Liver (tissue), 9 donors: ENCODE results near the gene ALG9. TPM values are rescaled to one million over a fixed set of nuclear protein-coding genes. Genes with fewer than 3 reads are reported as not detected.
A peak's percentile ranks its signal among the peaks of the same experiment; 100 is the strongest.
"Not testable (repeated sequence)": the region's sequence is repeated elsewhere in the genome, so short reads cannot be mapped to it uniquely, and the experiment has no call there.

Experiments used
- DNase-seq: peaks from one replicate; pipeline ENCODE4 v3.0.0-alpha.2; 2017; ENCODE audit warnings: low spot score
- H3K27ac ChIP-seq, 2 donors: one replicate each; pipeline ENCODE4 v1.7.0; 2013; ENCODE audit warnings: inconsistent platforms in 2 of 2, low read length in 2 of 2, control low read depth in 1 of 2, low read depth in 1 of 2, mild to moderate bottlenecking in 1 of 2
- H3K27me3 ChIP-seq, 4 donors: one replicate each; pipeline versions ENCODE4 v1.6.1 to v1.7.0; 2013; ENCODE audit warnings: low read length in 3 of 4, inconsistent platforms in 1 of 4, mild to moderate bottlenecking in 1 of 4, moderate library complexity in 1 of 4; ENCODE audit not compliant: control insufficient read depth in 4 of 4, insufficient read depth in 4 of 4
- H3K36me3 ChIP-seq, 4 donors: one replicate each; pipeline versions ENCODE4 v1.6.1 to v1.7.0; 2013; ENCODE audit warnings: low read length in 3 of 4, mild to moderate bottlenecking in 3 of 4, low read depth in 1 of 4, moderate library complexity in 1 of 4; ENCODE audit not compliant: control insufficient read depth in 4 of 4, insufficient read depth in 3 of 4
- H3K4me1 ChIP-seq, 4 donors: one replicate each; pipeline versions ENCODE4 v1.6.1 to v1.7.0; 2013; ENCODE audit warnings: low read length in 3 of 4, mild to moderate bottlenecking in 3 of 4, moderate library complexity in 1 of 4; ENCODE audit not compliant: control insufficient read depth in 4 of 4, insufficient read depth in 4 of 4
- H3K4me3 ChIP-seq, 3 donors: one replicate each; pipeline versions ENCODE4 v1.6.1 to v1.7.0; 2013; ENCODE audit warnings: low read length in 3 of 3, control low read depth in 1 of 3, low read depth in 1 of 3, mild to moderate bottlenecking in 1 of 3
- H3K9ac ChIP-seq, 2 donors: one replicate each; pipeline ENCODE4 v1.7.0; 2013; ENCODE audit warnings: low read length in 2 of 2, mild to moderate bottlenecking in 2 of 2, moderate library complexity in 2 of 2, control low read depth in 1 of 2, low read depth in 1 of 2
- H3K9me3 ChIP-seq, 4 donors: one replicate each; pipeline versions ENCODE4 v1.6.1 to v1.7.0; 2013; ENCODE audit warnings: low read length in 3 of 4; ENCODE audit not compliant: control insufficient read depth in 4 of 4
- EGR1 ChIP-seq, 2 donors: IDR thresholded peaks; 2 replicates each; pipeline ENCODE4 v1.6.1; 2016 to 2018; ENCODE audit warnings: antibody characterized with exemption in 2 of 2, low read depth in 2 of 2
- FOXA1 ChIP-seq: IDR thresholded peaks from 2 replicates; pipeline ENCODE4 v1.6.1; 2016; ENCODE audit warnings: antibody characterized with exemption
- GABPA ChIP-seq, 2 donors: IDR thresholded peaks in 1 of 2; conservative IDR thresholded peaks in 1 of 2; 2 replicates each; pipeline ENCODE4 v1.6.1; 2016; ENCODE audit warnings: antibody characterized with exemption in 2 of 2, mild to moderate bottlenecking in 1 of 2, moderate library complexity in 1 of 2
- HNF4A ChIP-seq, 2 donors: conservative IDR thresholded peaks; 2 replicates each; pipeline ENCODE4 v1.6.1; 2016; ENCODE audit warnings: antibody characterized with exemption in 2 of 2, mild to moderate bottlenecking in 2 of 2
- HNF4G ChIP-seq: IDR thresholded peaks from 2 replicates; pipeline ENCODE4 v1.6.1; 2016; ENCODE audit warnings: antibody characterized with exemption
- JUND ChIP-seq, 2 donors: IDR thresholded peaks; 2 replicates each; pipeline ENCODE4 v1.6.1; 2016; ENCODE audit warnings: antibody characterized with exemption in 2 of 2
- MAX ChIP-seq: IDR thresholded peaks from 2 replicates; pipeline ENCODE4 v1.6.1; 2016; ENCODE audit warnings: antibody characterized with exemption
- RAD21 ChIP-seq, 2 donors: IDR thresholded peaks; 2 replicates each; pipeline ENCODE4 v1.6.1; 2016; ENCODE audit warnings: antibody characterized with exemption in 2 of 2, mild to moderate bottlenecking in 2 of 2
- REST ChIP-seq: IDR thresholded peaks from 2 replicates; pipeline ENCODE4 v1.6.1; 2016; ENCODE audit warnings: antibody characterized with exemption, mild to moderate bottlenecking
- RXRA ChIP-seq, 2 donors: IDR thresholded peaks; 2 replicates each; pipeline ENCODE4 v1.6.1; 2017 to 2018; ENCODE audit warnings: antibody characterized with exemption in 2 of 2, mild to moderate bottlenecking in 1 of 2
- SP1 ChIP-seq: IDR thresholded peaks from 2 replicates; pipeline ENCODE4 v1.6.1; 2018; ENCODE audit warnings: antibody characterized with exemption, mild to moderate bottlenecking
- YY1 ChIP-seq: IDR thresholded peaks from 2 replicates; pipeline ENCODE4 v1.6.1; 2016; ENCODE audit warnings: antibody characterized with exemption, mild to moderate bottlenecking
- WGBS: extraction: QIAGEN DNeasy Blood & Tissue Kit; methylation state at CpG from one replicate; pipeline ENCODE4 v1.1.7; 2013; 5-methylcytosine and 5-hydroxymethylcytosine counted together
- polyA plus RNA-seq, 2 donors: library from polyadenylated mRNA; stranded (reverse) in 1 of 2; unstranded in 1 of 2; fragments of 200-250 nt in 1 of 2; fragments of >200 nt in 1 of 2; fragmentation: Nextera tagmentation in 1 of 2; extraction: Ambion mirVana in 1 of 2; gene quantifications; one replicate each; pipeline versions ENCODE4 v1.2.1 to v1.2.3, GENCODE V29; 2013 to 2015
- total RNA-seq, 2 donors: library from RNA; depleted of rRNA; stranded (reverse); fragments of >200 nt; gene quantifications; one replicate each; pipeline ENCODE4 v1.2.3, GENCODE V29; 2014
- TF ChIP-seq, protein P1 (sequence below): IDR thresholded peaks from 2 replicates; pipeline ENCODE4 v1.6.1; 2016; ENCODE audit warnings: antibody characterized with exemption
- donor health status: healthy.
- donor health status: healthy.
- donor health status: healthy.
- donor health status: healthy.
- donor health status: healthy.

ALG9 gene
- total and polyA plus RNA-seq, 4 donors = 13.7 to 36.3 (median 20.2) TPM

DNA sequence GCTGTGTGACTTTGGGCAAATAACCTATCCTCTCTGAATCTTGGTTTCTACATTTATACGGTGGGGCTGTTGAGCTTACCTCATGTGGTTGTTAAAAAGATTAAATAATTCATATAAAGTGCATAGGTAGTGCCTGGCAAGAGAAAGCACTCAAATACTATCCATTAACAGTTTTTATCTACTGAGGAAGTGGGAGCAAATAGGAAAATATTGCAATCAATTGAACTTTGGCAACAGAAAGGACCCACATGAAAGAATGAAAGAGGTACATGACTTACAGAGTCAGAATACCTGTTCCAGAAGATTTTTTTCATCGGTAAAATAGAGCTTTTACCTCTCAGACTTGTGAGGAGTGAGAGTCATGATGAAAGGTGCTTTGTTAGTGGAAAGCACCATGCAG, 98.8 kb downstream of the ALG9 start:
- H3K27me3 ChIP-seq = no peaks in the 10 kb centered on the region
- H3K27ac ChIP-seq = peak overlapping the region in 1 of 2 donors; percentile 32

DNA sequence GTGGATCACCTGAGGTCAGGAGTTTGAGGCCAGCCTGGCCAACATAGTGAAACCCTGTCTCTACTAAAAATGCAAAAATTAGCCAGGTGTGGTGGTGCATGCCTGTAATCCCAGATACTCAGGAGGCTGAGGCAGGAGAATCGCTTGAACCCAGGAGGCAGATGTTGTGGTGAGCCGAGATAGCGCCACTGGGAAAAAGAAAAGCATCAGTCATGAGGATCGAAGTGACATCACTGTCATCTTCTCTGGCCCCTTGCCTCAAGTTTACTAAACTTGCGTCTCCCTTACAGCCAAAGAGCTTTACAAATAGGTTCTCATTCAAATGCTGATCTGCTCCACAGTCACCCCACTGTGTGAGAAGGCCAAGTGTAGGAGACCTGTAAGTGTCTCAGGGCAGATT, 100.2 kb downstream of the ALG9 start:
- peaks cover 6 to 48% (median 23%) of the 10 kb centered on the region in 4 donors for H3K4me1 ChIP-seq
- WGBS = 97% methylated on average over 5 of the region's 5 CpGs
- not testable (repeated sequence) for H3K27me3 ChIP-seq, H3K4me3 ChIP-seq, H3K9me3 ChIP-seq, H3K9ac ChIP-seq, H3K27ac ChIP-seq, H3K36me3 ChIP-seq, DNase-seq

More for the DNA sequence above, 98.8 kb downstream of the ALG9 start:
- H3K9ac ChIP-seq = no peak overlapping the region
- H3K9me3 ChIP-seq = no peaks in the 10 kb centered on the region
- H3K36me3 ChIP-seq = no peaks in the 10 kb centered on the region
- no peak for DNase-seq
- peak; percentile 52 for TF ChIP-seq YY1
- peak; percentile 27 for TF ChIP-seq REST
- no peak for TF ChIP-seq EGR1 (IDR thresholded peaks at IDR 0.05; ENCODE audit: low read depth in 2 of 2)
- no peak for TF ChIP-seq MAX
- TF ChIP-seq SP1 = peak; percentile 54
- TF ChIP-seq RXRA (IDR thresholded peaks at IDR 0.05) = peak; percentile 42 to 54
- peak; percentile 66 to 72 for TF ChIP-seq HNF4A (conservative IDR thresholded peaks at IDR 0.05)
- peak; percentile 24 for TF ChIP-seq HNF4G
- no peak for TF ChIP-seq FOXA1
- peak; percentile 16 to 25 for TF ChIP-seq RAD21 (IDR thresholded peaks at IDR 0.05)
- TF ChIP-seq, protein P1, sequence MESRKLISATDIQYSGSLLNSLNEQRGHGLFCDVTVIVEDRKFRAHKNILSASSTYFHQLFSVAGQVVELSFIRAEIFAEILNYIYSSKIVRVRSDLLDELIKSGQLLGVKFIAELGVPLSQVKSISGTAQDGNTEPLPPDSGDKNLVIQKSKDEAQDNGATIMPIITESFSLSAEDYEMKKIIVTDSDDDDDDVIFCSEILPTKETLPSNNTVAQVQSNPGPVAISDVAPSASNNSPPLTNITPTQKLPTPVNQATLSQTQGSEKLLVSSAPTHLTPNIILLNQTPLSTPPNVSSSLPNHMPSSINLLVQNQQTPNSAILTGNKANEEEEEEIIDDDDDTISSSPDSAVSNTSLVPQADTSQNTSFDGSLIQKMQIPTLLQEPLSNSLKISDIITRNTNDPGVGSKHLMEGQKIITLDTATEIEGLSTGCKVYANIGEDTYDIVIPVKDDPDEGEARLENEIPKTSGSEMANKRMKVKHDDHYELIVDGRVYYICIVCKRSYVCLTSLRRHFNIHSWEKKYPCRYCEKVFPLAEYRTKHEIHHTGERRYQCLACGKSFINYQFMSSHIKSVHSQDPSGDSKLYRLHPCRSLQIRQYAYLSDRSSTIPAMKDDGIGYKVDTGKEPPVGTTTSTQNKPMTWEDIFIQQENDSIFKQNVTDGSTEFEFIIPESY = peak; percentile 46
- H3K4me1 ChIP-seq = peaks cover 6 to 54% (median 24%) of the 10 kb centered on the region in 4 donors
- 48% methylated on average over 2 of the region's 2 CpGs for WGBS
- no peak overlapping the region for H3K4me3 ChIP-seq

- Histone ChIP-seq H3K4me3 (no peak overlapping the region), H3K9me3 (no peaks in the 10 kb centered on the region), H3K27me3 (no peaks in the 10 kb centered on the region), H3K9ac (no peak overlapping the region), H3K4me1 (peaks cover 6 to 43% (median 20%) of the 10 kb centered on the region in 4 donors), H3K36me3 (no peaks in the 10 kb centered on the region), H3K27ac (no peak overlapping the region)
- DNase-seq = no peak
- TF ChIP-seq, protein P1 = no peak
- TF ChIP-seq JUND (IDR thresholded peaks at IDR 0.05) (no peak), GABPA (IDR thresholded peaks at IDR 0.05 in 1 of 2, conservative IDR thresholded peaks at IDR 0.05 in 1 of 2) (no peak), MAX (no peak)
- 77% methylated on average over 4 of the region's 4 CpGs for WGBS
Observed at GRCh38 chr11:111770581-111771134, 100.7 kb downstream of the ALG9 start.
